Activated CD4-positive, alpha-beta T cell treated with anti-CD3 and anti-CD28 coated beads, Interleukin-2, amount 50 U/mL, for 48 hours (primary cell): ENCODE measurements around the gene ROBO1.
"Not testable (repeated sequence)": the region's sequence is repeated elsewhere in the genome, so short reads cannot be mapped to it uniquely, and the experiment has no call there.

Source experiments
- DNase-seq, 2 experiments: peaks; one replicate each; pipeline ENCODE4 v3.0.0-alpha.2; 2020

The ROBO1 gene

GRCh38 chr3:78895528-78895927 lies 872.3 kb downstream of the ROBO1 start:
- DNase-seq, result no peak

- no peak for DNase-seq
Measured at GRCh38 chr3:78894787-78895186, 873.0 kb downstream of the ROBO1 start.

- no peak for DNase-seq
Measured at GRCh38 chr3:78893161-78893560, 874.6 kb downstream of the ROBO1 start.

- no peak for DNase-seq
Measured at GRCh38 chr3:78889348-78889747, 878.5 kb downstream of the ROBO1 start.

GRCh38 chr3:78888635-78889034 lies 879.2 kb downstream of the ROBO1 start:
- DNase-seq, result no peak

- DNase-seq, result no peak
Measured at GRCh38 chr3:78887547-78888011, 880.2 kb downstream of the ROBO1 start.

GRCh38 chr3:78887029-78887428 lies 880.8 kb downstream of the ROBO1 start:
- DNase-seq, result no peak

- not testable (repeated sequence) for DNase-seq
Measured at GRCh38 chr3:78884567-78884966, 883.2 kb downstream of the ROBO1 start.

GRCh38 chr3:78882251-78882650 lies 885.5 kb downstream of the ROBO1 start:
- DNase-seq, result no peak

- no peak for DNase-seq
Measured at GRCh38 chr3:78881501-78881900, 886.3 kb downstream of the ROBO1 start.

GRCh38 chr3:78880603-78881461 lies 887.0 kb downstream of the ROBO1 start:
- DNase-seq, result no peak

- DNase-seq, result no peak
Measured at GRCh38 chr3:78879295-78879860, 888.4 kb downstream of the ROBO1 start.

GRCh38 chr3:78878789-78879188 lies 889.0 kb downstream of the ROBO1 start:
- DNase-seq, result no peak

- no peak for DNase-seq
Measured at GRCh38 chr3:78878011-78878410, 889.8 kb downstream of the ROBO1 start.

GRCh38 chr3:78875851-78876250 lies 891.9 kb downstream of the ROBO1 start:
- DNase-seq, result no peak

- DNase-seq, result no peak
Measured at GRCh38 chr3:78875436-78875835, 892.4 kb downstream of the ROBO1 start.

GRCh38 chr3:78873641-78874040 lies 894.2 kb downstream of the ROBO1 start:
- no peak for DNase-seq

- DNase-seq, result no peak
Measured at GRCh38 chr3:78872195-78872594, 895.6 kb downstream of the ROBO1 start.

GRCh38 chr3:78871048-78871447 lies 896.8 kb downstream of the ROBO1 start:
- no peak for DNase-seq

GRCh38 chr3:78870484-78870883 lies 897.3 kb downstream of the ROBO1 start:
- DNase-seq, result no peak

- no peak for DNase-seq
Measured at GRCh38 chr3:78868570-78868969, 899.2 kb downstream of the ROBO1 start.

GRCh38 chr3:78867409-78868372 lies 900.1 kb downstream of the ROBO1 start:
- no peak for DNase-seq
